SK-N-MC (cell line): ENCODE results near the gene ATP2B1.

Source experiments
- DNase-seq: peaks from one replicate; pipeline ENCODE4 v3.0.0-alpha.2; 2011; ENCODE audit warnings: low read depth, low spot score
- H3K27ac ChIP-seq: fragments of 200-600 bp; sonication (generic); 2 replicates; pipeline ENCODE4 v1.5.1; 2016; ENCODE audit warnings: mixed run types
- H3K36me3 ChIP-seq: fragments of 200-600 bp; sonication (generic); 2 replicates; pipeline ENCODE4 v1.6.1; 2017; ENCODE audit warnings: antibody characterized with exemption, low read length, mixed read lengths; ENCODE audit not compliant: insufficient read depth
- H3K4me3 ChIP-seq: fragments of 200-600 bp; sonication (generic); 2 replicates; pipeline ENCODE4 v1.5.1; 2016
- H3K9ac ChIP-seq: fragments of 200-600 bp; sonication (generic); 2 replicates; pipeline ENCODE4 v1.8.0; 2017; ENCODE audit warnings: mixed run types, mixed read lengths; ENCODE audit not compliant: insufficient read length
- H3K9me3 ChIP-seq: fragments of 200-600 bp; sonication (generic); 2 replicates; pipeline ENCODE4 v1.6.1; 2017; ENCODE audit warnings: low read depth, mild to moderate bottlenecking, antibody characterized with exemption, low read length, moderate library complexity, mixed read lengths
- EZH2 ChIP-seq: fragments of 200-600 bp; sonication (generic); IDR thresholded peaks from one replicate; pipeline ENCODE4 v1.6.1; 2017; ENCODE audit warnings: antibody characterized with exemption
- FOXP2 ChIP-seq: optimal IDR thresholded peaks from 2 replicates; pipeline ENCODE3; 2011; ENCODE audit warnings: mild to moderate bottlenecking, moderate library complexity; ENCODE audit not compliant: insufficient read depth; ENCODE audit errors: extremely low read length, control extremely low read depth
- POLR2AphosphoS5 ChIP-seq: IDR thresholded peaks from 2 replicates; pipeline ENCODE4 v1.6.1; 2012; ENCODE audit warnings: mild to moderate bottlenecking, low read depth, low read length, borderline replicate concordance

ATP2B1 gene

GRCh38 chr12:89566615-89567014, 142.0 kb downstream of the ATP2B1 start:
- no peak for DNase-seq
- no peak overlapping the region for H3K27ac ChIP-seq
- H3K36me3 ChIP-seq, result no peaks in the 10 kb centered on the region
- H3K9ac ChIP-seq, result no peak overlapping the region
- H3K4me3 ChIP-seq, result no peak overlapping the region
- H3K9me3 ChIP-seq, result no peaks in the 10 kb centered on the region
- no peak for TF ChIP-seq EZH2
- no peak for TF ChIP-seq POLR2AphosphoS5
- no peak for TF ChIP-seq FOXP2

- Histone ChIP-seq H3K36me3 (no peaks in the 10 kb centered on the region), H3K9ac (no peak overlapping the region), H3K9me3 (no peaks in the 10 kb centered on the region), H3K27ac (no peak overlapping the region), H3K4me3 (no peak overlapping the region)
- no peak for TF ChIP-seq FOXP2
- no peak for TF ChIP-seq POLR2AphosphoS5
- DNase-seq, result no peak
Observed at GRCh38 chr12:89565002-89565401, 143.6 kb downstream of the ATP2B1 start.

- no peaks in the 10 kb centered on the region for H3K9me3 ChIP-seq
- TF ChIP-seq POLR2AphosphoS5 (no peak), EZH2 (no peak), FOXP2 (no peak)
- no peak overlapping the region for H3K27ac ChIP-seq
- DNase-seq, result no peak
- no peak overlapping the region for H3K9ac ChIP-seq
- H3K4me3 ChIP-seq, result no peak overlapping the region
- H3K36me3 ChIP-seq, result no peaks in the 10 kb centered on the region
Observed at GRCh38 chr12:89559753-89560152, 148.9 kb downstream of the ATP2B1 start.

GRCh38 chr12:89556976-89557375, 151.7 kb downstream of the ATP2B1 start:
- no peak for TF ChIP-seq POLR2AphosphoS5
- TF ChIP-seq FOXP2, result no peak
- H3K4me3 ChIP-seq, result no peak overlapping the region
- DNase-seq, result no peak
- H3K27ac ChIP-seq, result no peak overlapping the region
- H3K36me3 ChIP-seq, result no peaks in the 10 kb centered on the region
- H3K9me3 ChIP-seq, result no peaks in the 10 kb centered on the region
- H3K9ac ChIP-seq, result no peak overlapping the region

GRCh38 chr12:89552376-89552775, 156.3 kb downstream of the ATP2B1 start:
- no peak for DNase-seq
- H3K9me3 ChIP-seq, result no peaks in the 10 kb centered on the region
- H3K9ac ChIP-seq, result no peak overlapping the region
- TF ChIP-seq EZH2 (no peak), POLR2AphosphoS5 (no peak), FOXP2 (no peak)
- no peak overlapping the region for H3K27ac ChIP-seq
- H3K4me3 ChIP-seq, result no peak overlapping the region
- H3K36me3 ChIP-seq, result no peaks in the 10 kb centered on the region

GRCh38 chr12:89551747-89552146, 156.9 kb downstream of the ATP2B1 start:
- H3K4me3 ChIP-seq, result no peak overlapping the region
- no peaks in the 10 kb centered on the region for H3K36me3 ChIP-seq
- no peak overlapping the region for H3K9ac ChIP-seq
- H3K9me3 ChIP-seq, result no peaks in the 10 kb centered on the region
- H3K27ac ChIP-seq, result no peak overlapping the region
- DNase-seq, result no peak
- TF ChIP-seq EZH2 (no peak), POLR2AphosphoS5 (no peak), FOXP2 (no peak)

- TF ChIP-seq POLR2AphosphoS5 (no peak), EZH2 (no peak), FOXP2 (no peak)
- Histone ChIP-seq H3K36me3 (no peaks in the 10 kb centered on the region), H3K27ac (no peak overlapping the region), H3K9ac (no peak overlapping the region), H3K9me3 (no peaks in the 10 kb centered on the region), H3K4me3 (no peak overlapping the region)
- no peak for DNase-seq
Observed at GRCh38 chr12:89547101-89547500, 161.5 kb downstream of the ATP2B1 start.

DNA sequence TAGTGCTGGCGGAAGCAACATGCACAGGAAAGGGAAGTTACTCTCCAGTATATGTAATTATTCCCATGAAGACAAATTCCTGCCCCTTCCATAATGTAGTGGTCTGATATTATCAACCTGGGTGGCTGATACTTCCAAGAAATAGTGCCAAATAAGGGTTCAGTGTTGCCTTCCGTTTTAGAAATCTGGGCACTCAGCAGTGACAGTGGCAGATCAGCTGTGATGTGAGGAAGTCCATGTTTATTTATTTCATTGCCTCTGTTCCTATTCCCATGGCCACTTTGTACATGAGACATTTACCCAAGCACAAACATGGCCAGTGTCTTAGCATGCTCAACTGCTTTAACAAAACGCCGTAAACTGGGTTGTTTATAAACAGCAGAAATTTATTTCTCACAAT, 162.5 kb downstream of the ATP2B1 start:
- Histone ChIP-seq H3K9me3 (no peaks in the 10 kb centered on the region), H3K9ac (no peak overlapping the region), H3K27ac (no peak overlapping the region), H3K4me3 (no peak overlapping the region), H3K36me3 (no peaks in the 10 kb centered on the region)
- DNase-seq, result no peak
- TF ChIP-seq POLR2AphosphoS5, result no peak
- no peak for TF ChIP-seq EZH2
- no peak for TF ChIP-seq FOXP2

GRCh38 chr12:89544681-89545184, 163.9 kb downstream of the ATP2B1 start:
- DNase-seq, result no peak
- TF ChIP-seq FOXP2, result no peak
- Histone ChIP-seq H3K9me3 (no peaks in the 10 kb centered on the region), H3K9ac (no peak overlapping the region), H3K27ac (no peak overlapping the region), H3K36me3 (no peaks in the 10 kb centered on the region), H3K4me3 (no peak overlapping the region)
